C4-2B (cell line): ENCODE measurements around the gene ZYG11A.

Experiments
- ZFX ChIP-seq: fragments of 450-650 bp; IDR thresholded peaks from 2 replicates; pipeline ENCODE4 v1.6.1; 2017
- TF ChIP-seq, protein P1 (sequence below): fragments of 450-650 bp; conservative IDR thresholded peaks from 2 replicates; pipeline ENCODE4 v1.5.1; 2017; ENCODE audit warnings: mild to moderate bottlenecking

DNA sequence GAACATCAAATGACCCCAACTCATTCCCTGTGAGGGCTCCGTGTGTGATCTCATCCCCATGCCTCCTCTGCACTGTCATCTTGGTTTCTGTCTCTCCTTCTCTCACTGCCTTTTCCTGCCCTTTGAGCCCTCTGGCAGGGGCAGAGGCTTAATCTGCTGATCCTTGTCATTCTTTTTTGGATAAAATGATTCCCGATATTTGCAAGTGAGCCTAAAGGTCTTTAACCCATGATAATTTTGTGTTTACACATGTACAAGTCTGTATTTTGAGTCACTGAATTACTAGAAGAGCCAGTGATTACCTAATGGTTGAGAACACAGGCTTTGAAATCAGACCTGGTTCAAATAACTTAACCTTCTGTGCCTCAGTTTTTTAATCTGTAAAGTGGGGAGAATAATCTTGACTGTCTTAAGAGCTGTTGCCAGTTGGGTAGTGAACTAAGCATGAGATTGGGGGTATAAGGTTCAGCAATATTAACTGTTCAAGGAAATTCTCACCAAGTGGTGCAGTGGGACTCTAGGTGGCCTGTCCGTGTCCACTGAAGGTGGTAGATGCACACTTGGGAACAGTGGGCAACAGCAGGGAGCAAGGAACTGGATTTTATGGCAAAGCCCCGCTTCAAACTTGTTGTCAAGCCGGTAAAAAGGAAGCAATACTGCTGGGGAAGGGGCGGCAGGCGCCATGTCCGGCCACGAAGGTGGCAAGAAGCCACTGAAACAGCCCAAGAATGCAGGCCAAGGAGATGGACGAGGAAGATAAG, 77.3 kb downstream of the ZYG11A start:
- no peak for TF ChIP-seq ZFX
- TF ChIP-seq, protein P1, sequence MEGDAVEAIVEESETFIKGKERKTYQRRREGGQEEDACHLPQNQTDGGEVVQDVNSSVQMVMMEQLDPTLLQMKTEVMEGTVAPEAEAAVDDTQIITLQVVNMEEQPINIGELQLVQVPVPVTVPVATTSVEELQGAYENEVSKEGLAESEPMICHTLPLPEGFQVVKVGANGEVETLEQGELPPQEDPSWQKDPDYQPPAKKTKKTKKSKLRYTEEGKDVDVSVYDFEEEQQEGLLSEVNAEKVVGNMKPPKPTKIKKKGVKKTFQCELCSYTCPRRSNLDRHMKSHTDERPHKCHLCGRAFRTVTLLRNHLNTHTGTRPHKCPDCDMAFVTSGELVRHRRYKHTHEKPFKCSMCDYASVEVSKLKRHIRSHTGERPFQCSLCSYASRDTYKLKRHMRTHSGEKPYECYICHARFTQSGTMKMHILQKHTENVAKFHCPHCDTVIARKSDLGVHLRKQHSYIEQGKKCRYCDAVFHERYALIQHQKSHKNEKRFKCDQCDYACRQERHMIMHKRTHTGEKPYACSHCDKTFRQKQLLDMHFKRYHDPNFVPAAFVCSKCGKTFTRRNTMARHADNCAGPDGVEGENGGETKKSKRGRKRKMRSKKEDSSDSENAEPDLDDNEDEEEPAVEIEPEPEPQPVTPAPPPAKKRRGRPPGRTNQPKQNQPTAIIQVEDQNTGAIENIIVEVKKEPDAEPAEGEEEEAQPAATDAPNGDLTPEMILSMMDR, result no peak
